Activated T-cell treated with anti-CD3 and anti-CD28 coated beads for 24 hours (primary cell): ENCODE results near the gene APOL1.

ENCODE experiments used
- DNase-seq: peaks from one replicate; pipeline ENCODE4 v3.0.0-alpha.2; 2020; ENCODE audit warnings: low read depth

The APOL1 gene

DNA sequence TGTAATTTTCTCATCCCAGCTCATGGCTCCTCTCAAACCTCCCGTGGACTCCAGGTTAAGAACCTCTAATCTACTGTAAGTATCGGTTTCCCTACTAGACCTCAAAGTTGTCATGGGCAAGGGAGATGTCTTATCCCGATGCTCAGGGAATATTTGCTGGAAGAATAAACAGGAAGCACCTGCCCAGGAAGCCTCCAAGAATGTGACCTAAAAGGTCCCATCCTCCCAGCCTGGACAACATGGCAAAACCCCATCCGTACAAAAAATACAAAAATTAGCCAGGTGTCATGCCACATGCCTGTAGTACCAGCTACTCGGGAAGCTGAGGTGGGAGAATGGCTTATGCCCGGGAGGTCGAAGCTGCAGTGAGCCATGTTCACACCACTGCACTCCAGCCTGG, 62.4 kb downstream of the APOL1 start:
- no peak for DNase-seq

DNA sequence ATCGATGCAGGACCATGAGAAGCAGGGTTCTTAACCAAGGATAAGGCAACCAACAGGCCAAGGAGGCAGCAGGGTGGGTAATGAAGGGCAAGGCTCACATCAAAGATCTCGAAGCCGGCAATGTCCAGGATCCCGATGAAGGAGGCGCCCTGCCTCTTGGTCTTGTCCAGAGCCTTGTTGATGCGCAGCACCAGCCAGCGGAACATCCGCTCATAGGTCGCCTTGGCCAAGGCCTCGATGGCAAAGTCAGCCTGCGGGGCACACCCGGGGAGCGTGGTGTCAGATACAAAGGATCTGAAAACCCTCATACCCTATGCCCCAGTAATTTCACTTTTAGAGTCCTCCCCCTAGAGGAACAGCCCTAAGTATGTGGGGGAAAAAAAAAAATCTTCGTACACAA, 63.5 kb downstream of the APOL1 start:
- DNase-seq = no peak
